NCI-H1048 (cell line): ENCODE results near the gene NIPBL.
A peak's percentile ranks its signal among the peaks of the same experiment; 100 is the strongest.
"Not testable (repeated sequence)": the region's sequence is repeated elsewhere in the genome, so short reads cannot be mapped to it uniquely, and the experiment has no call there.

Experiments used
- DNase-seq: peaks from one replicate; lab custom pipeline; 2025; lab: John Stamatoyannopoulos, UW

Gene NIPBL, protein sequence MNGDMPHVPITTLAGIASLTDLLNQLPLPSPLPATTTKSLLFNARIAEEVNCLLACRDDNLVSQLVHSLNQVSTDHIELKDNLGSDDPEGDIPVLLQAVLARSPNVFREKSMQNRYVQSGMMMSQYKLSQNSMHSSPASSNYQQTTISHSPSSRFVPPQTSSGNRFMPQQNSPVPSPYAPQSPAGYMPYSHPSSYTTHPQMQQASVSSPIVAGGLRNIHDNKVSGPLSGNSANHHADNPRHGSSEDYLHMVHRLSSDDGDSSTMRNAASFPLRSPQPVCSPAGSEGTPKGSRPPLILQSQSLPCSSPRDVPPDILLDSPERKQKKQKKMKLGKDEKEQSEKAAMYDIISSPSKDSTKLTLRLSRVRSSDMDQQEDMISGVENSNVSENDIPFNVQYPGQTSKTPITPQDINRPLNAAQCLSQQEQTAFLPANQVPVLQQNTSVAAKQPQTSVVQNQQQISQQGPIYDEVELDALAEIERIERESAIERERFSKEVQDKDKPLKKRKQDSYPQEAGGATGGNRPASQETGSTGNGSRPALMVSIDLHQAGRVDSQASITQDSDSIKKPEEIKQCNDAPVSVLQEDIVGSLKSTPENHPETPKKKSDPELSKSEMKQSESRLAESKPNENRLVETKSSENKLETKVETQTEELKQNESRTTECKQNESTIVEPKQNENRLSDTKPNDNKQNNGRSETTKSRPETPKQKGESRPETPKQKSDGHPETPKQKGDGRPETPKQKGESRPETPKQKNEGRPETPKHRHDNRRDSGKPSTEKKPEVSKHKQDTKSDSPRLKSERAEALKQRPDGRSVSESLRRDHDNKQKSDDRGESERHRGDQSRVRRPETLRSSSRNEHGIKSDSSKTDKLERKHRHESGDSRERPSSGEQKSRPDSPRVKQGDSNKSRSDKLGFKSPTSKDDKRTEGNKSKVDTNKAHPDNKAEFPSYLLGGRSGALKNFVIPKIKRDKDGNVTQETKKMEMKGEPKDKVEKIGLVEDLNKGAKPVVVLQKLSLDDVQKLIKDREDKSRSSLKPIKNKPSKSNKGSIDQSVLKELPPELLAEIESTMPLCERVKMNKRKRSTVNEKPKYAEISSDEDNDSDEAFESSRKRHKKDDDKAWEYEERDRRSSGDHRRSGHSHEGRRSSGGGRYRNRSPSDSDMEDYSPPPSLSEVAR (N-terminal part only)

DNA sequence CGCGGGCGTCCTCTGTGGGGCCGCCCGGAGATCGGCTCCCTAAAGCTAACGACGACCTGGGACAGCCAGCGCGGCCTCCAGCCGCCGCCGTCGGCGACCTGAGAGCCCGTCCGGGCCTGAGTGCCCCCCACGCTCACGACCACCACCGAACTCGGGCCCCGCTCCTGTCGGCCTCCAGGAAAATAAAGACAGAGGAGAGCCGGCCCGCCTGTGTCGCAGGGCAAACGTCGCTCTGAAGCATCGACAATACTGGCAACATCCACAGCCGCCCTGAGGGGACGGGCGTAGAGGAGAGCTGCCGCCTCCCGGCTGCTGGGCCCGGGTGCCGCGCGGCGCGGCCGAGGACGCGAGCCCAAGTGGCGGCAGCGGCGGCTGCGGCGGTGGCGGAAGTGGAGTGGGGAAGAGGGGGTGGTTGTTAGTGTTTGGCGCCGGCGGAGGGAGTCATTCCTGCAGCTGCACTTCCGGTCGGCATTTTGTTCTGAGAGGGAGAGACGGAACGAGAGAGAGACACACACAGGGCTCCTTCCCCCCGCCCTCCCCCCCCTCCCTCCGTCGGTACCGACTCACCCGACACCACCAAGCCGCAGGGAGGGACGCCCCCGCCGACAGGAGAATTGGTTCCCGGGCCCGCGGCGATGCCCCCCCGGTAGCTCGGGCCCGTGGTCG is at the start of gene NIPBL:
Gene NIPBL, plus strand, starts transcription at position 471 of the 666 bp plus-strand sequence. CDS start 76,928 bp downstream, outside the sequence.
- DNase-seq, result peak; percentile 85

DNA sequence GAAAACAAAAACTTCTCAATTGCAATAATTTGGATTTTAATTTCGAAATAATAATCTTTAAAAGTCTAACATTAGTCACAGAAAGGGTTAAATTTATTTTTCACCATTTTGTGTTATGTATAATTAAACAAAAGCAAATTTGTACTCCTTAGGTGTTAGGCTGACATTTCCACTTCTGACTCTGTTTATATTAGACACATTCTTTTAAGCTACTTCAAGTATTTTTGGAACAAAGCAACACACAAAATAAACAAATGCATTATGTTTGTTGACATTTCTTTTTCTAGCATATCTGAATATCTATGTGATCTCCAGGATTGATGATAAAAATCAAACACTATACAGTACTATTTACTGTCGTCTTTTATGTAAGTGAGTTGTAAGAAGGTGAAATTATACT is 44.3 kb upstream of the NIPBL start:
- no peak for DNase-seq

DNA sequence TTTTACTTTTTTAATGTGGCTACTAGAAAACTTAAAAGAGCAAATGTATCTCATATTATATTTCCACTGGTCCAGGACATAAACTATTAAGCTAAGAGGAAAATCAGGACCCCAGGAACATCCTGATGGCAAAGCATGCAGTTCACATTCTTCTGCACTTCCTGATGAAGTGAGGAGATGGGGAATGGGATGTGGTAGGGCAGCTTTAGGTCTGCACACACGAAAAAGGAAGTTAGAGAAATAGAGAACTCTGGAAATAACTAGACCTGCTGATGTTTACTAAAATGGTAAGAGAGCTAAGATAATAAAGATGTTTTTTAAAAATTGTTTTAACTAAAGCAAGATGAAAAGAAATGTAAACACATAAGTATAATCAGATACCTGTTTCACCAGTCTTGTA is 39.7 kb upstream of the NIPBL start:
- DNase-seq, result no peak

DNA sequence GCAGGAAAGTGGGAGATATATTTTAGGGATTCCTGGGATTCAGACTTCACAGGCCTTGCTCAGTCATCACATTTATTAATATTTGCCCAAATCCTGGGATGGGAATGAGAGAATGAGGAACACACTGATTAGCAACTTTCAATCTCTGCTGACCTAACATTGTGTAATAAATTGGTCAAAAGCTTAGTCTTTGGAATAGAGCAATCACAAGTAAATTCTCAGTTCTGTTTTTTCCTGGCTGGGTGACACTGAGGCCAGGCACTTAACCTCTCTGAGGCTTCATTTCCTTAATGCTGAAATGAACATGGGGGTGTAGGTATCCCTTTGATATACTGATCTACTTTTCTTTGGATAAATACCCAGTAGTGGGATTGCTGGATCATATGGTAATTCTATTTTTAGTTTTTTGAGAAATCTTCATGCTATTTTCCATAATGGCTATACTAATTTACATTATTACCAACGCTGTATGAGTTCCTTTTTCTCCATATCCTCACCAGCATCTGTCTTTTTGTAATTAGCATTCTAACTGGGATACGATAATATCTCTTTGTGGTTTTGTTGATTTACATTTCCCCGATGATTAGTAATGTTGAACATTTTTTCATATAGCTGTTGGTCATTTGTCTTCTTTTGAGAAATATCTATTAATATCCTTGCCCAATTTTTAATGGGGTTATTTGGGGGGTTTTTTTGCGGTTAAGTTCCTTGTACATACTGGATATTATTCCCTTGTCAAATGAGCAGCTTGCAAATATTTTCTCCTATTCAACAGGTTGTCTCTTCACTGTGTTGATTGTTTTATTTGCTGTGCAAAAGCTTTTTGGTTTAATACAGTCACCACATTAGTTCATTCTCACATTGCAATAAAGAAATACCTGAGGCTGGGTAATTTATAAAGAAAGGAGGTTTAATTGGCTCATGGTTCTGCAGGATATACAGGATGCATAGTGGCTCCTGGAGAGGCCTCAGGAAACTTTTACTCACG is 36.8 kb upstream of the NIPBL start:
- no peak for DNase-seq

DNA sequence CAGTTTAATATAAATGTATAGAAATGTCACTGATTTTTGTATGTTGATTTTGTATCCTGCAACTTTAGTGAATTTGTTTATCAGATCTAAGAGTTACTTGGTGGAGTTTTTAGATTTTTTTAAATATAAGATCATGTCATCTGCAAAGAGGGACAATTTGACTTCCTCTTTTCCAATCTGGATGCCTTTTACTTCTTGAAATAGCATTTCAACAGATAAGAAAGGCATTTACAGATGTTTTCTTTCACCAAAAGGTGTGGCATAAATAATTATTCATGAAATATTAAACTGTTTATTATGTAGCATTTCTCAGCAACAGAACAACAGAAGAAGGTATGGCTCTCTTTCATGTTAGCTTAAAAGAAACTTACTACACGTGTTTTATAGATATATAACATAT is 34.9 kb upstream of the NIPBL start:
- DNase-seq, result no peak

DNA sequence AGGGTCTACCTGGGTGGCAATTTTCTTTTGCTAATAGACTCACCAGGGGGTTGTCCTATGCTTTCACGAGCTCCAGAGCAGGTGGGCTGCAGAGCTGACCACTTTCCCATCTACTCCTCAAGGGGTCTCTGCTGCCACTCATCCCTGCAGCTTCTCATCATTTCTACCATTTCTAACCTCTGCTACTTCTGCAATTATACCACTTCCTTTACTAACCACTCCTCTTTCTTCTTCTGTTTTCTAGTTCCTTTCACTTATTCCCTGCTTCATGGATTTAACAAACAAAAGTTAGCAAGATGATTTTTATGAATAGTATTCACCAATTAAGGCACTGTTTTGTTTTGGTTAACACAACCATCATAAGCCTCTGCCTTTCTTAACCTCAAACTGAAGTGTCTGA is 34.5 kb upstream of the NIPBL start:
- no peak for DNase-seq

DNA sequence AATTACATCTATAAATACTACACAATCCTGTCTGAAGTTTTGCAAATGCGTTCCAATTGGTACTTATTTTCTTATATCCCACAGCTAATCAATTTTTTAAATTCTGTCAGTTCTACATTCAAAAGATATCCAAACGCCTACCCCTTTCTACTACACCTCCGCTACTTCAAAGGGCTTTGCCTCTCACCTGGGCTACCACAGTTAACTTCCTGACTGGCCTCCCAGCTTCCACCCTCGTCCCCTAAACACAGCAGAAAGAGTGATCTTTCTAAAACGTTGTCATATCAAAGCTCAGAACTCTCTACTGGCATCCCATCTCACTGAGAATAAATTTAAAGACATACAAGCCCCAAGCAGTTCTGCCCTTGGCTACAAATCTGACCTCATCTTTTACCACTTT is 32.3 kb upstream of the NIPBL start:
- no peak for DNase-seq

DNA sequence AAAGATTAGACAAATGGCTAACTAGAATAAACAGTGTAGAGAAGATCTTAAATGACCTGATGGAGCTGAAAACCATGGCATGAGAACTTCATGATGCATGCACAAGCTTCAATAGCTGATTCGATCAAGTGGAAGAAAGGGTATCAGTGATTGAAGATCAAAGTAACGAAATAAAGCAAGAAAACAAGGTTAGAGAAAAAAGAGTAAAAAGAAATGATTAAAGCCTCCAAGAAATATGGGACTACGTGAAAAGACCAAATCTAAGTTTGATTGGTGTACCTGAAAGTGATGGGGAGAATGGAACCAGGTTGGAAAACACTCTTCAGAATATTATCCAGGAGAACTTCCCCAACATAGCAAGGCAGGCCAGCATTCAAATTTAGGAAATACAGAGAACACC is 28.0 kb upstream of the NIPBL start:
- not testable (repeated sequence) for DNase-seq

DNA sequence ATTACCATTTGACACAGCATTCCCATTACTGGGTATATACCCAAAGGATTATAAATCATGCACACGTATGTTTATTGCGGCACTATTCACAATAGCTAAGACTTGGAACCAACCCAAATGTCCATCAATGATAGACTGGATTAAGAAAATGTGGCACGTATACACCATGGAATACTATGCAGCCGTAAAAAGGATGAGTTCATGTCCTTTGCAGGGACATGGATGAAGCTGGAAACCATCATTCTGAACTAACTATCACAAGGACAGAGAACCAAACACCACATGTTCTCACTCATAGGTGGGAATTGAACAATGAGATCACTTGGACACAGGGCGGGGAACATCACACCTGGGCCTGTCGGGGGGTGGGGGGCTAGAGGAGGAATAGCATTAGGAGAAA is 23.7 kb upstream of the NIPBL start:
- DNase-seq, result not testable (repeated sequence)

DNA sequence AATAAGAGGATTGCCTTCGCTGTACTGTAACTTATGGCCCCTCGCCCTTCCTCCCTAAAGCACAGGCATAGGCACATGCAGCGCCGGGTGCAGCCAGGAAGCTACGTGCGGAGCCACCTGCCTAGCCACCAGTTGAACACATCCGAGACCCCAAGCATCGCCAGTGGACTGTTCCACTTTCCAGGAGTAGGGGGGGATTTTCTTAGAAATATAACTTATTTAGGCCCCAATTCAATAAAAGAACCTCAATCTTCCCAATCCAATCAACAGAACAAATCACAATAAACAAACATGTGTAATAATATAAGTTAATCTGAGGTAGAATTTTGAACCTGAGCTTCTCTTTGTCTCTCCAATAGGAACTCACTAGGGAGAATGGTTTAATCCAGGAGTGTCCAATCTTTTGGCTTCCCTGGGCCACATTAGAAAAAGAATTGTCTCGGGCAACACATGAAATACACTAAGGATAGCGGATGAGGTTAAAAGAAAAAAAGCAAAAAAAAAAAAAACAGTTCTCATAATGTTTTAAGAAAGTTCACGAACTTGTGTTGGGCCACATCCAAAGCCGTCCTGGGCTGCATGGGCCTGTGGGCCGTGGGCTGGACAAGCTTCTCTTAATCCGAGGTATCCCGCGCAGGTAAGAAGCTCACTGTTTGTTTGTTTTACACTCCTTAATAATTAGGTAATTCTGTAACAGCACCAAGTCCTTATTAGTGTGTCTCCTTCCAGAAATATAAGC is 22.0 kb upstream of the NIPBL start:
- no peak for DNase-seq

DNA sequence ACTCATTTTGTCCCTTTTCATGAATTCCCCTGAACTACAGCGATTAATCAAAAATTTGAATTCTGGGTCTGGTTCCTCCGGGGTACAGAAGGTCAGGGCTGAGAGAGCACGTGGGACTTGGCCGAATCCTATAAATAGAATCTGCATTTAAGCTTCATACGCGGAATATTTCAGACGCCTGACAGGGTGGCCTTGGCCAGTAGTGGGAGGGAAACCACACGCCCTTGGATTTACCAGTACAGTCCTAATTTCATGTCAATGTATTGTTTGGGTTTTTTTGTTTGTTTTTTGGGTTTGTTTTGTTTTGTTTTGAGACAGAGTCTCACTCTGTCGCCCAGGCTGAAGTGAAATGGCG is 21.5 kb upstream of the NIPBL start:
- DNase-seq, result no peak

DNA sequence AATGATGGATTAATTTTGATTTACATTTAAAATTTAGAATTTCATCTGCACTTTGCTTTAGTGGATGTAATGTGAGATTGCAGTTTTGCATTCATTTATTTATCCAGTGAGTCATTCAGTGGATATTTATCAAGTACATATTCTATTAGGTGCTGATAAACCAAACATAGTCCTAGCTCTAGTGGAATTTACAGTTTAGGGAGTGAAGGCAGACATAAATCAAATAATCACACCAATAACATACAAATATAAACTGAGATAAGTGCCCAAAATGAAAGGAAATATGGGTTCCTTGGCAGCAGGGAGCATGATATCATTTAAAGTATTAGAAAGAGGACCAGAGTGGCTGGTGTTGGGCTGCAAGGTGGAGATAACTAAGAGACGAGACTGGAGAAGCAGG is 14.7 kb upstream of the NIPBL start:
- no peak for DNase-seq

DNA sequence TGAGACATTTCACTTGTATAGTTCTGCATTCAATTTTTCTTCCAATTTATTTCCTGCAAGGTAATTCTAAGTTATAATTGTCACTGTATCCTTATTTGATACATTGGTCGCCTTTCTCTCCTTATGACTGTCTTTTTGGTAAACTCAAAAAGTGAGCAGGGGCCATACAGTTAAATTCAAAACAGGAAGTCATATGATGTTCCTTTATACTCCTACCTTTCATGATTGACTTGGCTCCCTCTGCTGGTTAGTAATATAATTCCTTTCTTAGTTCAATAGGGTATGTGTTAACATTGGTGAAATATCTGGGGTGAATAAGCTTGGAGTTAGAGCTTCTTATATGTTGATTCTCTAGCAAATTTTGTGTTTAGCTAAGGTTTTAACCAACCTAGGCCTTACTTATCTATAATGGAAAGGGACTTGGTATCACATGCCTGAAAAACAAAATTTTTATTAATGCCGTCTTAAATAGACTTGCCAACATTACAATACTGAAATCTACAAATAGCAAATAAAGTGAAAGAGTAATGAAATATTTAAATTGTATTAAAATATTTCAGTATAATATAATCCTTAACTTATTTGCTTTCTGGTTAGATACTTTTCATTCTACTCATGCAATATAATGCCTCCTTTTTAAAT is 6.0 kb upstream of the NIPBL start:
- DNase-seq, result peak; percentile 59

DNA sequence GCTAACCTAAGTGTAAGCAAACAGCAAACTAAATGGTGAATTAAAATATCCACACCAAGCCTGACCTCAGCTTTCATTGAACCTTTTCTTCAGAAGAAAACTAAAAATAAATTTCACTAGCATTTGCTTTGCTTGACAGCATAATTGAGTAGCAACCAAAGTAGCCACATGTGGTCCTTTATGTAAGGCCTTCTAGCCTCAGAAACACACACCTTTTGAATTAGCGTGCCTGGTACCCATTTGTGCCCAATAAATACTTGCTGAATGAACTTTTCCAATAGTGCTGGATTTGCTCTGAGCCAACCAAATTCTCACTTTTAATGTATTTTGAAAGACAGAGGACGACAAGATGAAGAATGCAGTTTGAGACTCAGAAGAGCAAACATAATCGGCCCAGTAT is 2.1 kb upstream of the NIPBL start:
- DNase-seq, result no peak

DNA sequence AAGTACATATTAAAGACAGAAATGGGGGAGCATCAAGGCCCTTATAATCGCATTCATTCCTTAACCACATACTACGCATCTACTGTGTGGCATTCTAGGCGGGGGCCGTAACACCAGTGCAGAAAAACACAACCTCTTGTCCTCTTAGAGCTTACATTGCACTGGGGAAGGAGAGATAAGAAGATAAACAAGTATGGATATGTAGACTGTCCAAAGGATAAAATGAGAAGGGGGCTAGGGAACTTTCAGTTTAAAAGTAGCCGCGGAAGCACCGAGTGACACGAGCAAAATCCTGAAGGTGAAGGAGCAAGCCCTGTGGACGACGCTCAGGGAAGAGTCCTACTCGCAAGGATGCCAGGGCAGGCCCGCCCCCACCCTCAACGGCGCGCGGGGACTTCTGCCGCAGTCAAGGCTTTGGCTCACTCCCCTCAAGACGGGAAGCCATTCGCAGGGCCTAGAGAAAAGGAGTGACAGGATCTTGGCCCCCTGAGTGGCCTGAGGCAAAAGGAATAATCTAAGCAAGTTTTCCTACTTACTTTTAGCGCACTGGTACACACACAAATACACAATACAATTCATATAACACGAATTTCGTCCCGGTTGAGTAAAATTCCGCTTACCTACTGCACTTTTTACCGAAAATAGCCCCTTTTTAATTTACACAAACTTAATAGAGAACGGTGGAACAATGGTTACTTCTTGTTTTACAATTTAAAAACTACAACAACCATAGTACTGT is 1.3 kb upstream of the NIPBL start:
- DNase-seq, result no peak

DNA sequence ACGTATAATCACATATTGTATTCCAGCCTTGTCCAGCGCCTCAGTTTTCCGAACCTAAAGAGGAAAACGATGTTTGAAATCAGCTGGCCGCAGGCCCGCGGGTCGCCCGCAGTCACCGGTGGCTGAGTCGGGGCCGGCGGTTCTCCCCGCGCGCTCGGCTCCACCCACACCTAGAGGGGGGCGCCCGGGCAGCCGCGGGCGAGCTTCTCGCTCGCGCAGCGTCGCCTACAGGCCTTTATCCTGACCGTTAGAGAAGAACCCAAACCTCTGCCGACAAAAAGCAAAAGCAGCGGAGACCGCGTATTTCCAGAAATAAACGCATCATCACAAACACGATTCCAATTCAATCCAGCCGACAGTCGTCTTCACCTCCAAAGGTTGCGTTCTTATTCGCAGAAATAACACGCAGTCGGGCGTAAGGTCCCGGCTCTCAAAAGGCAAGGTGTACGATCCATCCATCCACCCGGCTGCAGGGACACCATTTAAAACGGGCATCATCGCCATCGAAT is 725 bp upstream of the NIPBL start:
- no peak for DNase-seq

DNA sequence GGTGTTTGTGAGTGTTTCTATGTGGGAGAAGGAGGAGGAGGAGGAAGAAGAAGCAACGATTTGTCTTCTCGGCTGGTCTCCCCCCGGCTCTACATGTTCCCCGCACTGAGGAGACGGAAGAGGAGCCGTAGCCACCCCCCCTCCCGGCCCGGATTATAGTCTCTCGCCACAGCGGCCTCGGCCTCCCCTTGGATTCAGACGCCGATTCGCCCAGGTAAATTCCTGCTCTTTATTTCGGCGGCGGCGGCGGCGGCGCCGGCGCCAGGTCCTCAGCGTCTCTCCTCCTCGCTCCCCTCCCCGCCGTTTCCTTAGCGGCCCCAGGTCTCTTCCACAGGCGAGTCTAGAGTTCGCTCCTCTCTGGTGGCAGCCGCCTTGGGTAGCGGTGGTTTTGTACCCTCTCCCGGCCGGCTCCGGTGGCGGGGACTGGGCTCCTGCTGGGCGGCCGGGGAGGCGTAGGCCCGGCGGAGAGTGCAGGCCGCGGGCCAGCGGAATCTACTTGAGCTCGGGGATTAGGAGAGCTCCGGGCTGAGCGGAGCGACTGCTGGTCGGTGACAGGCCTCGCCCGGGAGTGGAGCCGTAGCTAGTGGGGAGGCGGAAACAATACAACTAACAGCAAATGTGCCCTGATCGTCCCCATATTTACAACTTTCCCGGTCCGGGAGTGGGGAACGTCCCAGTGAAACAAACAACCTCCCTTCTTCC is 547 bp downstream of the NIPBL start:
- DNase-seq, result peak; percentile 44
